Cardiac muscle cell (in vitro differentiated cells and primary cell): Measurements from ENCODE around the gene MYO6. TPM values are rescaled to one million over a fixed set of nuclear protein-coding genes. Genes with fewer than 3 reads are reported as not detected.

ENCODE experiments used
- DNase-seq, 2 donors: peaks; one replicate each; pipeline versions ENCODE4 v3.0.0 to v3.0.0-alpha.2; 2010 to 2017; ENCODE audit warnings: low read depth in 1 of 2, low spot score in 1 of 2
- H3K27ac ChIP-seq: fragments of 200-600 bp; sonication (generic); 2 replicates; pipeline ENCODE4 v1.5.1; 2016
- H3K27me3 ChIP-seq: fragments of 200-600 bp; sonication (generic); 2 replicates; pipeline ENCODE4 v1.6.0; 2016; ENCODE audit warnings: control low read depth
- H3K36me3 ChIP-seq: fragments of 200-600 bp; sonication (generic); 2 replicates; pipeline ENCODE4 v1.5.1; 2016; ENCODE audit warnings: control low read depth
- H3K4me1 ChIP-seq: fragments of 200-600 bp; sonication (generic); 2 replicates; pipeline ENCODE4 v1.8.1; 2017; ENCODE audit warnings: low read depth, mild to moderate bottlenecking, mixed run types
- H3K4me3 ChIP-seq: fragments of 200-600 bp; sonication (generic); 2 replicates; pipeline ENCODE4 v1.5.1; 2016; ENCODE audit warnings: mild to moderate bottlenecking
- H3K9me3 ChIP-seq: fragments of 200-600 bp; sonication (generic); 2 replicates; pipeline ENCODE4 v1.5.1; 2017; ENCODE audit warnings: low read depth, mild to moderate bottlenecking, control low read depth
- polyA plus RNA-seq: library from polyadenylated mRNA; unstranded; fragments of >200 nt; fragmentation: Nextera tagmentation; extraction: Ambion mirVana; gene quantifications from 2 replicates; pipeline ENCODE4 v1.2.1, GENCODE V29; 2016
- total RNA-seq: library from RNA; depleted of rRNA; stranded (reverse); fragments of >200 nt; gene quantifications from 2 replicates; pipeline ENCODE4 v1.2.3, GENCODE V29; 2016
- TF ChIP-seq, protein P1 (sequence below): IDR thresholded peaks from 2 replicates; pipeline ENCODE4 v1.5.1; 2012; ENCODE audit warnings: low read depth, mild to moderate bottlenecking, low read length

The MYO6 gene
- total and polyA plus RNA-seq, 2 experiments from 2014 or later: 17.9 to 34.7 TPM

DNA sequence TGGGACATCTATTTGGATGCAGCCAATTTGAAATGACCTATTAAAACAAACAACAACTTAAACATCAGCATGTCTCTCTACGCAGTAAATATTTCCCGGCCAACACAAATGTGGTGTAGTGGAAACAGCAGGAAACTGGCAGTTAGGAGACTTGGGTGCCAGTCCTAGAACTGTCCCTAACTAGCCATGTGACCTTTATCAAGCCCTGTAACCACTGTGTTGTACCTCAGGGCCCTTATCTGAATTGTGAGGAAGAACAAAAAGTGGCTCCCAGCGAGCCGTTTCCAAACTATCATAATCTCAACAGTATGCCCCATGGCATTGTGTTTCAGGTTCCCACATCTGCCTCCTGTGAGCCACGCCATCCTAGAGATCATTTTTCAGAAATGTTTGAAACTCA is 198.9 kb downstream of the MYO6 start:
- TF ChIP-seq, protein P1, sequence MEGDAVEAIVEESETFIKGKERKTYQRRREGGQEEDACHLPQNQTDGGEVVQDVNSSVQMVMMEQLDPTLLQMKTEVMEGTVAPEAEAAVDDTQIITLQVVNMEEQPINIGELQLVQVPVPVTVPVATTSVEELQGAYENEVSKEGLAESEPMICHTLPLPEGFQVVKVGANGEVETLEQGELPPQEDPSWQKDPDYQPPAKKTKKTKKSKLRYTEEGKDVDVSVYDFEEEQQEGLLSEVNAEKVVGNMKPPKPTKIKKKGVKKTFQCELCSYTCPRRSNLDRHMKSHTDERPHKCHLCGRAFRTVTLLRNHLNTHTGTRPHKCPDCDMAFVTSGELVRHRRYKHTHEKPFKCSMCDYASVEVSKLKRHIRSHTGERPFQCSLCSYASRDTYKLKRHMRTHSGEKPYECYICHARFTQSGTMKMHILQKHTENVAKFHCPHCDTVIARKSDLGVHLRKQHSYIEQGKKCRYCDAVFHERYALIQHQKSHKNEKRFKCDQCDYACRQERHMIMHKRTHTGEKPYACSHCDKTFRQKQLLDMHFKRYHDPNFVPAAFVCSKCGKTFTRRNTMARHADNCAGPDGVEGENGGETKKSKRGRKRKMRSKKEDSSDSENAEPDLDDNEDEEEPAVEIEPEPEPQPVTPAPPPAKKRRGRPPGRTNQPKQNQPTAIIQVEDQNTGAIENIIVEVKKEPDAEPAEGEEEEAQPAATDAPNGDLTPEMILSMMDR: no peak
- no peak for DNase-seq
- no peaks in the 10 kb centered on the region for H3K9me3 ChIP-seq

DNA sequence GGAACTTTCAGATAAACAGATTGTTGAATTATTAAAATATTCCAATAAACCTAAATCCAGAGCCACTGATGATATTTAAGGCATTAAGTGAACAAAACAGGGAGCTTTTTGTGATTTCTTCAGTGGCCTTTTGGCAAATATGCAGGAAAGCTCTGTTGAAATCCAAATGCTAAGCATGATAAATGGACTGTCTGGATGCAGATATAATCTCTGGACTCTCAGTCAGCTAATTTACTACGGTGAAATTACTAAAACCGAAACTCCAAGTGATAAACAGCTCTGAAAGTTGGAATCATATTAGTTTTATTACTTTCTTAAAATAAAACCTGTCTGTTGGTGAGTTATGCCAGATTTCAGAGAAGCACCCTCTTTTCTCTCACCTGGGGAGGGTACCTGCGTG is 203.1 kb downstream of the MYO6 start:
- Histone ChIP-seq H3K9me3 (no peaks in the 10 kb centered on the region), H3K4me1 (no peaks in the 10 kb centered on the region), H3K27me3 (no peaks in the 10 kb centered on the region), H3K27ac (no peak overlapping the region), H3K36me3 (no peaks in the 10 kb centered on the region), H3K4me3 (no peak overlapping the region)
- DNase-seq: no peak
- TF ChIP-seq, protein P1: no peak

More for the DNA sequence above, 198.9 kb downstream of the MYO6 start:
- Histone ChIP-seq H3K4me3 (no peak overlapping the region), H3K36me3 (no peaks in the 10 kb centered on the region), H3K27ac (no peak overlapping the region), H3K4me1 (no peaks in the 10 kb centered on the region), H3K27me3 (no peaks in the 10 kb centered on the region)

DNA sequence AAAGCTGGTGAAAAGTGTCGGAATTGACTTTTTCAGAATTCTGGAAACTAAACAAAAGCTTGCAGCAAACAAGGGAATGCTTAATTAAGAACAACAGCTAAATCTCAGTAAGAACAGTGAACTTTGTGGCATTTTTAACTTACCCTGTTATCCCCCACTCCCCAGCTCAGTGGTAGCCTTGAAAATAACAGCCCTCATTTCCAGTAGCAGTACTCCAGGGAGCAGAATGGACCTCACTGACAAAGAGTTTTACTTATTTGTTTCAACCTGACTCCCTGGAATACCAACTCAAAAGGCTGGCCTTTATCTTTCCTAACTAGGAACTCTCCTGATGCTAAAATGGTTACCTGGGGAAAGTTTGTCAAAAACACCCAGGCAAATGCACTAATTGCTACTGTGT is 214.5 kb downstream of the MYO6 start:
- TF ChIP-seq, protein P1: no peak
- DNase-seq: no peak
- no peaks in the 10 kb centered on the region for H3K36me3 ChIP-seq

DNA sequence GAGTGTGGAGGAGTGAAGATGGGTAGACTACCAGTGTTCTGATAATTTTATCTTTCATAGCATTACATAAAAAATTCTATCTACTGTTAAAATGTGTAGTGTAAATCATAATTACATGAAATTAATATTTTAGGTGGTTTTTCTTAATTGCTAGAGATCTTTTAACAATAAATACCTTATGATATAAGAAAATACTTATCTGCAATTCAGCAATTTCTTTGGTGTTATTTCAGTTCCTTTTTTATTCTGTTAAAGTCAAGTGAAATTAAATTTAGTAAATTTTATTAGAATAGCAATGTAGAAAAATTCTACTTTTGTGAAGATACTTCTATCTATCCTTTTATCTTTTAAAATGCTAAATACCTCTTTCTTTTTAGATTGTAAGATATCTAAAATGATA is 219.1 kb downstream of the MYO6 start:
- H3K4me1 ChIP-seq: no peaks in the 10 kb centered on the region
- TF ChIP-seq, protein P1: no peak
- no peak overlapping the region for H3K4me3 ChIP-seq

More for the DNA sequence above, 214.5 kb downstream of the MYO6 start:
- Histone ChIP-seq H3K4me1 (no peaks in the 10 kb centered on the region), H3K9me3 (no peaks in the 10 kb centered on the region), H3K27me3 (no peaks in the 10 kb centered on the region), H3K27ac (peak overlapping the region; percentile 18), H3K4me3 (no peak overlapping the region)

More for the DNA sequence above, 219.1 kb downstream of the MYO6 start:
- Histone ChIP-seq H3K36me3 (no peaks in the 10 kb centered on the region), H3K27me3 (no peaks in the 10 kb centered on the region), H3K9me3 (no peaks in the 10 kb centered on the region), H3K27ac (no peak overlapping the region)
- no peak for DNase-seq

Other genes with a start within 250 kb of the MYO6 start
- gene SENP6, start 147.4 kb upstream of the MYO6 start, total RNA-seq: 54.3 and 104 TPM in 2 replicates
- gene SENP6, start 147.4 kb upstream of the MYO6 start, polyA plus RNA-seq: 56.4 and 77.1 TPM in 2 replicates